Measurements from ENCODE around the gene TMEM202. TPM values are rescaled to one million over a fixed set of nuclear protein-coding genes. Genes with fewer than 3 reads are reported as not detected.

The TMEM202 gene
- total and polyA plus RNA-seq, 2 of the 4 experiments (the other 2 are of a cell fraction): not detected

DNA sequence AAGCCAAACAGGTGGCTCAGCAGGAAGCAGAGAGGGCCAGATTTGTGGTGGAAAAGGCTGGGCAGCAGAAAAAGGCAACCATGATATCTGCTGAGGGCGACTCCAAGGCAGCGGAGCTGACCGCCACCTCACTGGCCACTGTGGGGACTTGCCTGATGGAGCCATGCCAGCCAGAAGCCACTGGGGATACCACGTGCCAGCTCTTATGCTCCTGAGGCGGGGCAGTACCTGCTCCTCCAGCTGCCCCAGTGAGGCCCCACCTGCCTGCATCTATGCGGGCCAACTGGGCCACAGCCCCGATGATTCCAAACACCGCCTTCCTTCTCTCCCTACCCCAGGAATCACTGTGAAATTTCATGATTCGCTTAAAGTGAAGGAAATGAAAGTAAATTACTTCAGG is 53.1 kb downstream of the TMEM202 start:
- H2AK9ac ChIP-seq (replicated peaks; ENCODE audit: low read depth, low read length, poor library complexity): no peak overlapping the region
- WGBS, 2 experiments (ENCODE audit: extremely low coverage in 2 of 2, insufficient read length in 1 of 2): 94% methylated on average over 3 of the region's 9 CpGs; no CpG with 5 or more reads in 1 of the 2 experiments
- no peak overlapping the region for H2AK5ac ChIP-seq (ENCODE audit: low read depth, low read length)
- H3K9me3 ChIP-seq (ENCODE audit: control insufficient read depth, insufficient read depth, low read length): no peaks in the 10 kb centered on the region
- BruUV-seq (replicated peaks): no TSS peak
- H3K18ac ChIP-seq (ENCODE audit: low read depth, low read length): no peak overlapping the region
- no peaks in the 10 kb centered on the region for H3K9me1 ChIP-seq (ENCODE audit: insufficient read depth, low read length)
- no peak for TF ChIP-seq CEBPB (IDR thresholded peaks at IDR 0.05; ENCODE audit: low read depth, low read length)
- no peak for TF ChIP-seq CHD1 (IDR thresholded peaks at IDR 0.05; ENCODE audit: low read depth, low read length)
- no peak for TF ChIP-seq RFX5 (IDR thresholded peaks at IDR 0.05; ENCODE audit: low read depth, low read length)
- no peak for TF ChIP-seq POLR2A (IDR thresholded peaks at IDR 0.05; ENCODE audit: low read depth, low read length)
- no peak for TF ChIP-seq SMC3 (IDR thresholded peaks at IDR 0.05; ENCODE audit: low read depth, low read length)
- no peak for TF ChIP-seq RCOR1 (IDR thresholded peaks at IDR 0.05; ENCODE audit: insufficient replicate concordance, low read length)
- TF ChIP-seq MAFK (IDR thresholded peaks at IDR 0.05; ENCODE audit: low read depth, low read length): no peak
- no peaks in the 10 kb centered on the region for H3K79me1 ChIP-seq (ENCODE audit: low read depth in 1 of 2, low read length in 2 of 2)
- H3K56ac ChIP-seq (ENCODE audit: extremely low read depth, insufficient read depth, low read length): no peak overlapping the region
- no peak overlapping the region for H4K8ac ChIP-seq (ENCODE audit: low read depth in 2 of 2, low read length in 2 of 2)
- H3K4me2 ChIP-seq (ENCODE audit: low read depth, low read length): no peak overlapping the region; the same call in 1 of the 2 replicates
- in situ Hi-C loops (cut with MboI; ENCODE audit: low sequenced_read_pairs) (no loop called here), dilution Hi-C loops (cut with HindIII; ENCODE audit: low sequenced_read_pairs, unreplicated experiment) (no loop called here), intact Hi-C loops (cut with micrococcal nuclease) (no loop called here)
- H4K20me1 ChIP-seq (ENCODE audit: insufficient read depth, low read length): no peaks in the 10 kb centered on the region
- ChIA-PET POLR2A (ENCODE audit: unreplicated experiment) (no interaction called here), CTCF (no interaction called here)
- H2BK5ac ChIP-seq (ENCODE audit: low read depth, low read length, poor library complexity, severe bottlenecking): no peak overlapping the region
- H3K27ac ChIP-seq (ENCODE audit: insufficient read depth, low read length): no peak overlapping the region
- H3K4me1 ChIP-seq (ENCODE audit: control insufficient read depth, insufficient read depth, low read length): no peaks in the 10 kb centered on the region
- H3K4ac ChIP-seq (ENCODE audit: low read depth, low read length): no peak overlapping the region
- H3K27me3 ChIP-seq (ENCODE audit: control insufficient read depth, insufficient read depth, low read length): peaks cover 8% of the 10 kb centered on the region
- H3K36me3 ChIP-seq (ENCODE audit: control insufficient read depth, insufficient read depth, low read length): no peaks in the 10 kb centered on the region
- H3K9ac ChIP-seq (ENCODE audit: low read depth, low read length): no peak overlapping the region
- no peak overlapping the region for H4K91ac ChIP-seq (ENCODE audit: insufficient read depth, low read depth, low read length)
- no peak overlapping the region for H2AFZ ChIP-seq (replicated peaks; ENCODE audit: low read length, poor library complexity)
- H3K23ac ChIP-seq (ENCODE audit: low read depth, low read length): no peak overlapping the region
- ATAC-seq (ENCODE audit: low read depth): no peak
- no peak overlapping the region for H3K4me3 ChIP-seq (ENCODE audit: insufficient read depth, low read depth, low read length)
- H4K5ac ChIP-seq (ENCODE audit: low read depth, low read length): no peak overlapping the region
- H2BK15ac ChIP-seq (ENCODE audit: low read depth, low read length): no peak overlapping the region
- H2BK20ac ChIP-seq (ENCODE audit: low read depth, low read length): no peak overlapping the region
- no peak overlapping the region; the same call in 1 of the 2 replicates for H3K14ac ChIP-seq (replicated peaks; ENCODE audit: low read depth, low read length)
- no peak for DNase-seq
- no peak overlapping the region for H2BK120ac ChIP-seq (ENCODE audit: low read depth, low read length)
